Tibial nerve (tissue), 3 donors: ENCODE data around the gene IL1RL1.

Experiments
- POLR2A ChIP-seq, 2 donors: fragments of 450-650 bp; IDR thresholded peaks; one replicate each; pipeline ENCODE4 v1.6.1; 2017; ENCODE audit warnings: antibody characterized with exemption in 2 of 2, mild to moderate bottlenecking in 2 of 2, moderate library complexity in 2 of 2
- TF ChIP-seq, protein P1 (sequence below), 5 experiments: fragments of 200-600 bp in 3 of 5; fragments of 450-650 bp in 2 of 5; sonication (generic) in 3 of 5; IDR thresholded peaks; one replicate each; pipeline ENCODE4 v1.5.1; 2016 to 2019; ENCODE audit warnings: antibody characterized with exemption in 5 of 5, mild to moderate bottlenecking in 3 of 5, moderate library complexity in 2 of 5

DNA sequence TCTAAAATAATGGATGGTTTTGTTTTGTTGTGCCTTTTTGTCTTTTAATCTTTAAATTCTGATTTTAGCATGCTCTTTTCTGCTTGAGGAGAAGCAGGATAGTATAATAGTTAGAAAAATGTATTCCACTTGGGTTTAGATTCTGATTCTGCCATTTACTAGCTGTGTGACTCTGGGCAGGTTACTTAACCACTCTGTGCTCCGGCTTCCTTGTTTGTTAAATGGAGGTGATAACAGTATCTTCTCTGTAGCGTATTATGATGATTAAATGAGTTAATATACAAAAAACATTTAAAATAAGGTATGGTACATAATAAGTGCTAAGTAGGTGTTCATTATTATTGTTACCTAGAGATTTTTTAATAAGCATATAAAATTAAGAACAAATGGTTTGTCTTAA, 84.6 kb downstream of the IL1RL1 start:
- TF ChIP-seq, protein P1, sequence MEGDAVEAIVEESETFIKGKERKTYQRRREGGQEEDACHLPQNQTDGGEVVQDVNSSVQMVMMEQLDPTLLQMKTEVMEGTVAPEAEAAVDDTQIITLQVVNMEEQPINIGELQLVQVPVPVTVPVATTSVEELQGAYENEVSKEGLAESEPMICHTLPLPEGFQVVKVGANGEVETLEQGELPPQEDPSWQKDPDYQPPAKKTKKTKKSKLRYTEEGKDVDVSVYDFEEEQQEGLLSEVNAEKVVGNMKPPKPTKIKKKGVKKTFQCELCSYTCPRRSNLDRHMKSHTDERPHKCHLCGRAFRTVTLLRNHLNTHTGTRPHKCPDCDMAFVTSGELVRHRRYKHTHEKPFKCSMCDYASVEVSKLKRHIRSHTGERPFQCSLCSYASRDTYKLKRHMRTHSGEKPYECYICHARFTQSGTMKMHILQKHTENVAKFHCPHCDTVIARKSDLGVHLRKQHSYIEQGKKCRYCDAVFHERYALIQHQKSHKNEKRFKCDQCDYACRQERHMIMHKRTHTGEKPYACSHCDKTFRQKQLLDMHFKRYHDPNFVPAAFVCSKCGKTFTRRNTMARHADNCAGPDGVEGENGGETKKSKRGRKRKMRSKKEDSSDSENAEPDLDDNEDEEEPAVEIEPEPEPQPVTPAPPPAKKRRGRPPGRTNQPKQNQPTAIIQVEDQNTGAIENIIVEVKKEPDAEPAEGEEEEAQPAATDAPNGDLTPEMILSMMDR (IDR thresholded peaks at IDR 0.05), result no peak
- TF ChIP-seq POLR2A (IDR thresholded peaks at IDR 0.05), result no peak
